NCI-H524 (cell line): ENCODE measurements around the gene PCDHGC4.

Experiments
- DNase-seq, 2 experiments: peaks; one replicate each; lab custom pipeline; 2025; lab: John Stamatoyannopoulos, UW

PCDHGC4 gene

GRCh38 chr5:141529002-141529401, 44.2 kb downstream of the PCDHGC4 start:
- DNase-seq = no peak

- no peak for DNase-seq
These were observed 45.0 kb downstream of the PCDHGC4 start for GRCh38 chr5:141529873-141530272.

GRCh38 chr5:141532726-141533125, 47.9 kb downstream of the PCDHGC4 start:
- DNase-seq = no peak

DNA sequence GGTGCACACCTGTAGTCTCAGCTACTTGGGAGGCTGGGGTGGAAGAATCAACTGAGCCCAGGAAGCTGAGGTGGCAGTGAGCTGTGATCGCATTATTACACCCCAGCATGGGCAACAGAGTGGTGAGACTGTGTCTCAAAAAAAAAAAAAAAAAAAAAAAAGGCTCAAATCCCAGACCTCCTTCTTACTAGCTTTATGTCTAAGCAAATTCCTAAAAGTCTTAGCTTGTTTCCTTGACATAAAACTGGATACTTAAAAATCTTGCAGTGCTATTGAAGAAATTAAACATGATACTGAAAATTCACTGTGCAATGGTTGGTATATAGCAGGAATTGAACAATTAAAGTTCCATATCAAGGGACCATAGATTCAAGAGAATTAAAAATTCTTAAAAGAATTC, 49.1 kb downstream of the PCDHGC4 start:
- DNase-seq = no peak

DNA sequence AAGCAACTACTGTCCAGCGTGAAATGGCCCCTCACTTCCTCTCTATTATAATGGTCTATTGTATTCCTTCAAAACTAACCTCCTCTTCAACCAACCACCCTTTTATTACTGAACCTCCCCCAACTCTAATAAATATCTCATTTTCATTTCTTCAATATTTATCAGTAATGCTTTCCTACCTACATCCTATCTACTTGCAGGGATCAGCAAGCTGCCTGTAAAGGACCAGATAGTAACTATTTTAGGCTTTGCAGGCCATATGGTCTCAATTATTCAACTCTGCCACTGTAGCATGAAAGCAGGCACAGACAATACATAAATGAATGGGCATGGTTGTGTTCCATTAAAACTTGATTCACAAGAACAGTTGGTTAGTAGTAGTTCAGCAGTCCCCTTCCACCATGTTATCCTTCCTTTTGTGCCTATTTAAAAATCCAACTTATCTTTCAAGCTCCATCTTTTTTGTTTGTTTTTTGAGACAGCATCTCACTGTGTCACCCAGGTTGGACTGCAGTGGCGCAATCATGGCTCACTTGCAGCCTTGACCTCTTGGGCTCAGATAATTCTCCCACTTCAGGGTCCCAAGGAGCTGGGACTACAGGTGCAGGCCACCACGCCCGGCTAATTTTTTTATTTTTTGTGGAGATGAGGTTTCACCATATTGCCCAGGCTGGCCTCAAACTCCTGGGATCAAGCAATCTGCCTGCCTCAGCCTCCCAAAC, 49.8 kb downstream of the PCDHGC4 start:
- DNase-seq = no peak
